HepG2 (cell line): ENCODE results near the gene MLX. TPM values are rescaled to one million over a fixed set of nuclear protein-coding genes. Genes with fewer than 3 reads are reported as not detected.

Experiments
- ARNT2 ChIP-seq: sonication (generic); formaldehyde crosslinking; IDR thresholded peaks from 2 replicates; pipeline ENCODE4 v1.8.0; 2022; ENCODE audit warnings: mild to moderate bottlenecking, low read depth, missing genetic modification reagents, moderate library complexity
- CBX1 ChIP-seq: IDR thresholded peaks from one replicate; pipeline ENCODE4 v1.6.1; 2016; ENCODE audit warnings: antibody characterized with exemption, low read depth
- IKZF4 ChIP-seq: sonication (generic); formaldehyde crosslinking; IDR thresholded peaks from 2 replicates; pipeline ENCODE4 v1.5.1; 2020; ENCODE audit warnings: borderline replicate concordance, mild to moderate bottlenecking, low read depth, missing genetic modification reagents; ENCODE audit errors: not compliant biosample characterization
- JUN ChIP-seq: sonication (generic); formaldehyde crosslinking; IDR thresholded peaks from 2 replicates; pipeline ENCODE4 v1.4.0; 2020; ENCODE audit warnings: mild to moderate bottlenecking, missing genetic modification reagents
- MTF2 ChIP-seq: sonication (generic); formaldehyde crosslinking; IDR thresholded peaks from 2 replicates; pipeline ENCODE4 v1.5.0; 2020; ENCODE audit warnings: missing genetic modification reagents, borderline replicate concordance
- PAWR ChIP-seq: sonication (generic); formaldehyde crosslinking; IDR thresholded peaks from 2 replicates; pipeline ENCODE4 v1.4.0; 2020; ENCODE audit warnings: missing genetic modification reagents, mild to moderate bottlenecking, borderline replicate concordance
- PITX1 ChIP-seq: sonication (generic); formaldehyde crosslinking; IDR thresholded peaks from 2 replicates; pipeline ENCODE4 v1.5.1; 2020; ENCODE audit warnings: mild to moderate bottlenecking, missing genetic modification reagents
- RFX3 ChIP-seq: IDR thresholded peaks from 2 replicates; pipeline ENCODE4 v1.6.1; 2016; ENCODE audit warnings: missing biosample characterization, missing genetic modification reagents
- RFXAP ChIP-seq: sonication (generic); formaldehyde crosslinking; IDR thresholded peaks from 2 replicates; pipeline ENCODE4 v1.4.0; 2020; ENCODE audit warnings: missing genetic modification reagents, borderline replicate concordance
- RXRB ChIP-seq: IDR thresholded peaks from 2 replicates; pipeline ENCODE4 v1.6.1; 2016; ENCODE audit warnings: borderline replicate concordance, missing genetic modification reagents, missing compliant biosample characterization
- SMYD3 ChIP-seq: sonication (generic); formaldehyde crosslinking; IDR thresholded peaks from 2 replicates; pipeline ENCODE4 v1.8.1; 2023; ENCODE audit warnings: mild to moderate bottlenecking, missing genetic modification reagents
- TBX3 ChIP-seq: fragments of 450-650 bp; IDR thresholded peaks from 2 replicates; pipeline ENCODE4 v1.6.1; 2017; ENCODE audit warnings: antibody characterized with exemption, mild to moderate bottlenecking, inconsistent platforms, borderline replicate concordance
- TCF7 ChIP-seq: sonication (generic); IDR thresholded peaks from 2 replicates; pipeline ENCODE4 v1.6.1; 2016; ENCODE audit warnings: antibody characterized with exemption, low read depth
- ZFX ChIP-seq: sonication (generic); formaldehyde crosslinking; IDR thresholded peaks from 2 replicates; pipeline ENCODE4 v1.4.0; 2020; ENCODE audit warnings: mild to moderate bottlenecking, low read depth, missing genetic modification reagents, moderate library complexity
- ZNF24 ChIP-seq: fragments of 450-650 bp; IDR thresholded peaks from 2 replicates; pipeline ENCODE4 v1.6.1; 2017; ENCODE audit warnings: antibody characterized with exemption, mild to moderate bottlenecking
- ZNF251 ChIP-seq: sonication (generic); formaldehyde crosslinking; IDR thresholded peaks from 2 replicates; pipeline ENCODE4 v1.9.0; 2021; ENCODE audit warnings: mild to moderate bottlenecking, missing genetic modification reagents
- ZNF431 ChIP-seq: sonication (generic); formaldehyde crosslinking; IDR thresholded peaks from 2 replicates; pipeline ENCODE4 v1.9.0; 2022; ENCODE audit warnings: missing genetic modification reagents, low read depth, mild to moderate bottlenecking, borderline replicate concordance
- ZNF629 ChIP-seq: sonication (generic); formaldehyde crosslinking; conservative IDR thresholded peaks from 2 replicates; pipeline ENCODE4 v1.5.0; 2020; ENCODE audit warnings: missing genetic modification reagents
- ZNF780A ChIP-seq: sonication (generic); formaldehyde crosslinking; IDR thresholded peaks from 2 replicates; pipeline ENCODE4 v1.8.0; 2022; ENCODE audit warnings: mild to moderate bottlenecking, missing genetic modification reagents, moderate library complexity
- polyA plus RNA-seq, 8 experiments: library from polyadenylated mRNA; depleted of rRNA in 3 of 8; stranded (reverse) in 7 of 8; unstranded in 1 of 8; fragments of >200 nt; fragmentation: Illumina TruSeq in 4 of 8; extraction: Trizol in 4 of 8; gene quantifications; 2 replicates each; pipeline versions ENCODE4 v1.2.1 to v1.2.3, GENCODE V29; 2011 to 2016; ENCODE audit warnings: low read depth in 4 of 8, missing spikeins in 1 of 8, mixed read lengths in 1 of 8; ENCODE audit not compliant: insufficient read depth in 1 of 8
- total RNA-seq, 5 experiments: library from RNA; depleted of rRNA; stranded (reverse); fragments of >200 nt; fragmentation: Illumina TruSeq; extraction: Trizol; gene quantifications; 2 replicates each; pipeline ENCODE4 v1.2.3, GENCODE V29; 2016; ENCODE audit warnings: low read depth in 1 of 5
- TF ChIP-seq, protein P1 (sequence below): sonication (generic); formaldehyde crosslinking; IDR thresholded peaks from 2 replicates; pipeline ENCODE4 v1.5.0; 2020; ENCODE audit warnings: missing genetic modification reagents
- TF ChIP-seq, protein P2 (sequence below): sonication (generic); formaldehyde crosslinking; IDR thresholded peaks from 2 replicates; pipeline ENCODE4 v1.9.0; 2021; ENCODE audit warnings: missing genetic modification reagents, borderline replicate concordance
- TF ChIP-seq, protein P3 (sequence below): sonication (generic); formaldehyde crosslinking; IDR thresholded peaks from 2 replicates; pipeline ENCODE4 v1.4.0; 2020; ENCODE audit warnings: missing genetic modification reagents, borderline replicate concordance
- TF ChIP-seq, protein P4 (sequence below): IDR thresholded peaks from 2 replicates; pipeline ENCODE4 v1.6.1; 2016; ENCODE audit warnings: missing compliant biosample characterization, missing genetic modification reagents, borderline replicate concordance

The MLX gene
- total and polyA plus RNA-seq, 2 of the 13 experiments (the other 11 are each of a cell fraction or from before 2014, with no cell fraction given), result 38.9 to 74.4 TPM

DNA sequence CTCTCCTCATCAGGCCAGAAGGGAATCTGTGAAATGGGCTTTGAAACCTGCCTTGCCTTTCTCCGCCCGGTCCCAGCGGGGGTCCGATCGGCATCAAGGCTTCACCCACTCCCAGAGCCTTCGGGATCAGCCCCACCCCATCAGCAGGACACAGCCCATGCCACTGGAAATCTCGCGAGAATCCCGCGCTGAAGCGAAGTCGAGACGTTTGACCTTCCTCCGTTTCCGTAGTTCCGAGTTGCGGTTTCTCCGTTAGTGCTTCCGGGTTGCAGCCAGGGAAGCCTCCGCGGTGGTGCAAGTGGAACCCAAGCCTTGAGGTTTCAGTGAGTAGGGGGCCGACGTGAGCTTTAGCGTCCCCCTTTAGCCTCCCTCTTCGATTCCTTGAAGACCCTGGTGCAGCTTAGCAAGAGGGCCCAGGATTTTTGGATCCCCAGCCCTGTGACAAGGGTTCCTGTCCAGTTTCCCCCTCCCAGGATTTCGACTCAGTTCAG, 5.0 kb upstream of the MLX start, which contains the start of gene COASY (continued):
- TF ChIP-seq, protein P1, sequence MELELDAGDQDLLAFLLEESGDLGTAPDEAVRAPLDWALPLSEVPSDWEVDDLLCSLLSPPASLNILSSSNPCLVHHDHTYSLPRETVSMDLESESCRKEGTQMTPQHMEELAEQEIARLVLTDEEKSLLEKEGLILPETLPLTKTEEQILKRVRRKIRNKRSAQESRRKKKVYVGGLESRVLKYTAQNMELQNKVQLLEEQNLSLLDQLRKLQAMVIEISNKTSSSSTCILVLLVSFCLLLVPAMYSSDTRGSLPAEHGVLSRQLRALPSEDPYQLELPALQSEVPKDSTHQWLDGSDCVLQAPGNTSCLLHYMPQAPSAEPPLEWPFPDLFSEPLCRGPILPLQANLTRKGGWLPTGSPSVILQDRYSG, result no peak
- TF ChIP-seq ZFX (CRISPR knock-in tag), result peak; percentile 91
- TF ChIP-seq RFX3, result no peak
- no peak for TF ChIP-seq TBX3
- TF ChIP-seq ZNF431, result 0 out of 2 replicates have a peak, but pooled peaks have one; percentile 75
- TF ChIP-seq PITX1 (CRISPR knock-in tag), result peak; percentile 70; the same call in 1 of the 2 replicates
- TF ChIP-seq, protein P2, sequence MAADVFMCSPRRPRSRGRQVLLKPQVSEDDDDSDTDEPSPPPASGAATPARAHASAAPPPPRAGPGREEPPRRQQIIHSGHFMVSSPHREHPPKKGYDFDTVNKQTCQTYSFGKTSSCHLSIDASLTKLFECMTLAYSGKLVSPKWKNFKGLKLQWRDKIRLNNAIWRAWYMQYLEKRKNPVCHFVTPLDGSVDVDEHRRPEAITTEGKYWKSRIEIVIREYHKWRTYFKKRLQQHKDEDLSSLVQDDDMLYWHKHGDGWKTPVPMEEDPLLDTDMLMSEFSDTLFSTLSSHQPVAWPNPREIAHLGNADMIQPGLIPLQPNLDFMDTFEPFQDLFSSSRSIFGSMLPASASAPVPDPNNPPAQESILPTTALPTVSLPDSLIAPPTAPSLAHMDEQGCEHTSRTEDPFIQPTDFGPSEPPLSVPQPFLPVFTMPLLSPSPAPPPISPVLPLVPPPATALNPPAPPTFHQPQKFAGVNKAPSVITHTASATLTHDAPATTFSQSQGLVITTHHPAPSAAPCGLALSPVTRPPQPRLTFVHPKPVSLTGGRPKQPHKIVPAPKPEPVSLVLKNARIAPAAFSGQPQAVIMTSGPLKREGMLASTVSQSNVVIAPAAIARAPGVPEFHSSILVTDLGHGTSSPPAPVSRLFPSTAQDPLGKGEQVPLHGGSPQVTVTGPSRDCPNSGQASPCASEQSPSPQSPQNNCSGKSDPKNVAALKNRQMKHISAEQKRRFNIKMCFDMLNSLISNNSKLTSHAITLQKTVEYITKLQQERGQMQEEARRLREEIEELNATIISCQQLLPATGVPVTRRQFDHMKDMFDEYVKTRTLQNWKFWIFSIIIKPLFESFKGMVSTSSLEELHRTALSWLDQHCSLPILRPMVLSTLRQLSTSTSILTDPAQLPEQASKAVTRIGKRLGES (CRISPR knock-in tag), result 0 out of 2 replicates have a peak, but pooled peaks have one; percentile 62
- TF ChIP-seq, protein P3, sequence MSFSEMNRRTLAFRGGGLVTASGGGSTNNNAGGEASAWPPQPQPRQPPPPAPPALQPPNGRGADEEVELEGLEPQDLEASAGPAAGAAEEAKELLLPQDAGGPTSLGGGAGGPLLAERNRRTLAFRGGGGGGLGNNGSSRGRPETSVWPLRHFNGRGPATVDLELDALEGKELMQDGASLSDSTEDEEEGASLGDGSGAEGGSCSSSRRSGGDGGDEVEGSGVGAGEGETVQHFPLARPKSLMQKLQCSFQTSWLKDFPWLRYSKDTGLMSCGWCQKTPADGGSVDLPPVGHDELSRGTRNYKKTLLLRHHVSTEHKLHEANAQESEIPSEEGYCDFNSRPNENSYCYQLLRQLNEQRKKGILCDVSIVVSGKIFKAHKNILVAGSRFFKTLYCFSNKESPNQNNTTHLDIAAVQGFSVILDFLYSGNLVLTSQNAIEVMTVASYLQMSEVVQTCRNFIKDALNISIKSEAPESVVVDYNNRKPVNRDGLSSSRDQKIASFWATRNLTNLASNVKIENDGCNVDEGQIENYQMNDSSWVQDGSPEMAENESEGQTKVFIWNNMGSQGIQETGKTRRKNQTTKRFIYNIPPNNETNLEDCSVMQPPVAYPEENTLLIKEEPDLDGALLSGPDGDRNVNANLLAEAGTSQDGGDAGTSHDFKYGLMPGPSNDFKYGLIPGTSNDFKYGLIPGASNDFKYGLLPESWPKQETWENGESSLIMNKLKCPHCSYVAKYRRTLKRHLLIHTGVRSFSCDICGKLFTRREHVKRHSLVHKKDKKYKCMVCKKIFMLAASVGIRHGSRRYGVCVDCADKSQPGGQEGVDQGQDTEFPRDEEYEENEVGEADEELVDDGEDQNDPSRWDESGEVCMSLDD (CRISPR knock-in tag), result no peak
- 0 out of 2 replicates have a peak, but pooled peaks have one; percentile 10 for TF ChIP-seq ZNF24
- TF ChIP-seq RXRB (CRISPR knock-in tag), result peak; percentile 87
- TF ChIP-seq TCF7, result no peak
- TF ChIP-seq ARNT2 (CRISPR knock-in tag), result peak; percentile 99; the same call in 1 of the 2 replicates
- TF ChIP-seq, protein P4, sequence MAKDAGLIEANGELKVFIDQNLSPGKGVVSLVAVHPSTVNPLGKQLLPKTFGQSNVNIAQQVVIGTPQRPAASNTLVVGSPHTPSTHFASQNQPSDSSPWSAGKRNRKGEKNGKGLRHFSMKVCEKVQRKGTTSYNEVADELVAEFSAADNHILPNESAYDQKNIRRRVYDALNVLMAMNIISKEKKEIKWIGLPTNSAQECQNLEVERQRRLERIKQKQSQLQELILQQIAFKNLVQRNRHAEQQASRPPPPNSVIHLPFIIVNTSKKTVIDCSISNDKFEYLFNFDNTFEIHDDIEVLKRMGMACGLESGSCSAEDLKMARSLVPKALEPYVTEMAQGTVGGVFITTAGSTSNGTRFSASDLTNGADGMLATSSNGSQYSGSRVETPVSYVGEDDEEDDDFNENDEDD (CRISPR knock-in tag), result peak; percentile 69
- peak; percentile 66 for TF ChIP-seq ZNF629 (CRISPR knock-in tag)
- peak; percentile 41 for TF ChIP-seq CBX1
- TF ChIP-seq ZNF780A (CRISPR knock-in tag), result no peak
- TF ChIP-seq JUN (CRISPR knock-in tag), result 0 out of 2 replicates have a peak, but pooled peaks have one; percentile 56
- TF ChIP-seq SMYD3 (CRISPR knock-in tag), result peak; percentile 81; the same call in 1 of the 2 replicates
- no peak for TF ChIP-seq ZNF251 (CRISPR knock-in tag)
- no peak for TF ChIP-seq IKZF4 (CRISPR knock-in tag)
- peak; percentile 85; the same call in 1 of the 2 replicates for TF ChIP-seq RFXAP
- peak; percentile 87; the same call in 1 of the 2 replicates for TF ChIP-seq MTF2 (CRISPR knock-in tag)
- TF ChIP-seq PAWR (CRISPR knock-in tag), result no peak
